Stimulated activated CD8-positive, alpha-beta memory T cell treated with anti-CD3 and anti-CD28 coated beads, Interleukin-7, amount 100 ng/mL, for 48 hours (primary cell): ENCODE results near the gene OLR1.
A peak's percentile ranks its signal among the peaks of the same experiment; 100 is the strongest.

Experiments used
- DNase-seq, 2 donors: peaks; one replicate each; pipeline ENCODE4 v3.0.0-alpha.2; 2020; ENCODE audit warnings: low read depth in 1 of 2; ENCODE audit errors: extremely low read depth in 1 of 2

OLR1 gene

DNA sequence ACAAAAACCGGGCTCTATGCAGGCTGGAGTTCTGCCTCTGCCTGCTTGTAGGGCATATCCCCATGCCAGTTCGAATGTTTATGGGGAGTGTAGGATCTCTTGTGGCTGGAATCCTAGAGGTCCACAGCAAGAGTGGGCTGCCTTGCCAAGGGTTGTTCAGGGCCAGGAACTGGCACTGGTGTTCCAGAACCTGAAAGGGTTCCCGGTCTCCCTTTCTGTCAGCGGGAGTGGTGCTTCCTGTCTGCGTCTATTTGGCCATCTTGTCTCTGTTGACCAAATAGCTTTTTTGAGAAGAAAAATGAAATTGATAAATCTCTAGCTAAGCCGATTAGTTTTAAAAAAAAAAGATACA, 17.8 kb downstream of the OLR1 start:
- no peak for DNase-seq

DNA sequence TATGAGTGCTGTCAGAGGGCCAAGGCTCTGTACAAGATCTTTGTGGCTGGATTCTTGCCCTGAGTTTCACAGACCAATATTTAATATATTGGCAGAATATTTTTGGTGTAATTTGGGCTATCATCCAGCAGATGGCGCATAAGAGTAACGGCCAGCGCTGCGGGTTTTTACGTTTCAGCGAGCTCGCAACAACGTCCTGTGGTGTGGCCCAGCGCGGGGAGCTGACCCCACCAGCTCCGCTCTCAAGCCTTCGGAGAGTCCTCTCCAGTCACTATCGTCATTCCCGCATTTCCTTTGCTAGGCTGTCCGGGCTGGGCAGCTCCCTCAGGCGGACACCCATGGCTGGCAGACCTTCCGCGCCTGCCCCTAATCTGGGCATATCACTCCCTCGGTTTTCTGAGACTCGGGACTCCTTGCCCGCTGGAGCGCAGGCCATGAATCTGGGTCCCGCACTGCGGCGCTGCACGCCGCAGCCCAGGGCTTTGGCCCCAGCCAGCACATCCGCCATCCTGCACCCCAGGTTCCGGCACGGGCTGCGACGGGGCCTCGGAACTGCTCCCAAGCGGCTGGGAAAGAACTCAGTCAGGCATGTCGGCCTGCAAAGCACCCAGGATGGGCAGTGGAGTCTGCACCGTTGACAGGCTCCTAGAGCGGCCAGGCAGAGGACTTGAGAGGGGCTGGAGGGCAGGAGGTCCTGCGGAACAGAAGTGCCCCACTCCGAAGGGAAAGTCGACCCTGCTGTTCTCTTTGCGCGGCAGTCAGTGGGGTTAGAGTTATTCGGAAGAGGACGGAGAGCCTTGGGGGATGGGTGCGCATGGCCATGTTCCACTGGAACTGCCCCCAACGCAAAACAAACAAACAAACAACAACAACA, 18.4 kb downstream of the OLR1 start:
- DNase-seq = peak in 1 of 2 donors; percentile 26

DNA sequence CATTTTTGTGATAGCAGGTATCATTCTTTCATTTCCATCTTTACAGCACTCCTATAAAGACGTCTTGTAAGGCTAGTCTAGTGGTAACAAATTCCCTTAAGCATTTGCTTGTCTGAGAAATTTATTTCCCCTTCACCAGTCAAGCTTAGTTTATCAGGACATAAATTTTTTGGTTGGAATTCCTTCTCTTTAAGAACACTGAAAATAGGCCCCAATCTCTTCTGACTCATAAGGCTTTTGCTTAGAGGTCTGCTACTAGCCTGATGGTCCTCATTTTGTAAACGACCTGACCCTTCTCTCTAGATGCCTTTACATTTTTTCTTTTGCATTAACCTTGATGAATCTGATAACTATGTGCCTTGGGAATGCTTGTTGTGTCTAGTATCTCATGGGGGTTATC, 20.3 kb downstream of the OLR1 start:
- DNase-seq = no peak

DNA sequence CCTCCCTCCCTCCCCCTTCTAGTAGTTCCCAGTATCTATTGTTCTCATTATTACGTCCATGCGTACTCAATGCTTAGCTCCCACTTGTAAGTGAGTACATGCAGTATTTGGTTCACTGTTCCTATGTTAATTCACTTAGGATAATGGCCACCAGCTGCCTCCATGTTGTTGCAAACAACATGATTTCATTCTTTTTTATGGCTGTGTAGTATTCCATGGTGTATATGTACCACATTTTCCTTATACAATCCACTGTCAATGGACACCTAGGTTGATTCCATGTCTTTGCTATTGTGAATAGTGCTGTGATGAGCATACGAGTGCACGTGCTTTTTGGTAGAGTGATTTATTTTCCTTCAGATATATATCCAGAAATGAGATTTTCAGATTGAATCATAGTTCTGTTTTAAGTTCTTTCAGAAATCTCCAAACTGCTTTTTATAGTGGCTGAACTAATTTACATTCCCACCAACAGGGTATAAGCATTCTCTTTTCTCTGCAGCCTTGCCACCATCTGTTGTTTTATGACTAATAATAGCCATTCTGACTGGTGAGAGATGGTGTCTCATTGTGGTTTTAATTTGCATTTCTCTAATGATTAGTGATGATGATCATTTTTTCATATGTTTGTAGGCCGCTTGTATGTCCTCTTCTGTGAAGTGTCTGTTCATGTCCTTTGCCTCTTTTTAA, 24.1 kb downstream of the OLR1 start:
- DNase-seq = no peak

- DNase-seq = no peak
Measured at GRCh38 chr12:10142976-10143589, 28.8 kb downstream of the OLR1 start.

GRCh38 chr12:10140001-10140400, 31.9 kb downstream of the OLR1 start:
- DNase-seq = no peak

DNA sequence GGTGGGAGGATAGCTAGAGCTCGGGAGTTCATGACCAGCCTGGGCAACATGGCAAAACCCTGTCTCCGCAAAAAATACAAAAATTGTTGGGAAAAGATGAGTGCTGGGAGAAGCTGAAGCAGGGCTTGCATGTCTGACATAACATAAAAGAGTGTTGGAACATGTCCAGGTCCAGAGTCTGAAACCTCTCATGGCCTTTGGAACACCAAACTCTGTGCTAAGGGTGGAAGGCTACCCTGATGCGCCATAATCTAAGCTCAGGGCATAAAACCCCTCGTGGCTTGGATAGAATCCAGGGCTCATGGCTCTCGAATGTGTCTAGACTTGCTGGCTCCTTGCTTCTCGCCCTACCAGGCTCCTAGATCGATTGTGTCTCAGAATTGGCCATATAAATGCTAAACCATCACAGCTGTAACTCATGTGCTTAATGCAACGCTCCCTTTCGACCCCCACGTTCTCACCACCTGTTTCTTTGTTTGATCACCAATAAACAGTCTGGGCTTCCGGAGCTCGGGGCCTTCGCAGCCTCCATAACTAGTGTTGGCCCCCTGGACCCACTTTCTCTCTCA, 35.2 kb downstream of the OLR1 start:
- DNase-seq = no peak

GRCh38 chr12:10135126-10135525, 36.8 kb downstream of the OLR1 start:
- no peak for DNase-seq

DNA sequence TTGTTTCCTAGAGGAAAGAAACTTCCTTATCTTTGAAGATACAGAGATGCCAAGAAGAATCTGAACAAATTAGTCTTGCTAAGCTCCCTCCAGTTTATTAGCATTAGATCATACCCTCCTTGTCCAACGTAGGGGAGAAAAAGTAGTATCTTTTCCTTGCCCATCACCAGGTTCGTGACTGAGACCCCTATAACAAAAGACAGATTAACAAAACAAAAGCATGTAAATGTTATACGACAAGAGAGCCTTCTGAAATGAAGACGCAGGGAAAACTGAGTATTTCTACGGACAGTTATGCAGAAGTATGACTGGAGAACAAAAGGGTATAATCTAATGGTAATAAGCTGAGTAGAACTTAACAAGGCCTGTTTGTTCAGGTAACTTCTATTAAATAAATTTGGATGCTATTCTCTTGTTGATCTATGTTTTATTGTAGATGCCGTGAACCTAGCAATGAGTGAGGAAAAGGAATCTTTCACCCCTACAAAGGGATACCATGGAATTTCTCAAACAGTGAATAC, 39.0 kb downstream of the OLR1 start:
- DNase-seq = no peak

GRCh38 chr12:10131111-10131690, 40.7 kb downstream of the OLR1 start:
- no peak for DNase-seq

DNA sequence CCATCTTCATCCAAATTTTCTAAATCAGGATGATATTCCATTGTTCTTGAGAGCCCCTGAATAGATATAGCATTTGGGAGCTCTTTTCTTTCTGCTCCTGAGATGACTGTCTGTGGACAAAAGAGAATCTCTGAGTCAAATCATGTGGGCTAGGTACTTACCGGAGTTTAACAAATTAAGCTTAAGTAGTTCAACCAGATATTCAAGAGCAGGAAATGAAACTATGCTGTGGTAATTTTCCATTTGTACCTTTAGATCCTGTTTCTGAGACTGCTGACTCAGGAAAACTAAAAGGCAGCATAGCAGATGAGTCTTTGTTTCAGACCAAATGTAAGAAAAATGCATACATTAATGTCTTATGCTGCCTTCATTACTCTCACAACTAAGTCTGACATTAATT, 41.9 kb downstream of the OLR1 start, which contains the start of gene CLEC7A:
TSS of gene CLEC7A (minus strand) at position 158 of the 400 bp plus-strand sequence. CDS start at position 41, 117 bp downstream.
- DNase-seq = no peak

- DNase-seq = no peak
Measured at GRCh38 chr12:10128687-10129086, 43.2 kb downstream of the OLR1 start.

DNA sequence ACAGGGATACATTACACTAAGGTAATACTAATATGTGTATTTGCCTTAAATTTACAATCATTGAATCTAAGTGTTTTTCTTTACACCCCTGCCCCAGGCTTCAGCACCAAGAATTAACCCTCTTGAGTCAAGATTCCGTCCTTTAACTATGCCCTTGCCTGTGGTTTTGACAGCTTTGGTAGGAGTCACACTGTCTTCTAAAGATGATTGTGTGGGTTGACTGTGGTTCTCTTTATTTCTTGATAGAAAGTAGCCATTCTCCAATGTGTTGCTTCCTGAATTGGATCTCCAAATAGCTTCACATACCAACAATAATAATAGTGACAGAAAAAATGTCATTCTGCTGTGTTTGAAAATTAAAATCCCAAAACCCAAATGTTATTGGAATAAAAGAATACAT, 45.5 kb downstream of the OLR1 start:
- no peak for DNase-seq

- no peak for DNase-seq
Measured at GRCh38 chr12:10122689-10123088, 49.2 kb downstream of the OLR1 start.

DNA sequence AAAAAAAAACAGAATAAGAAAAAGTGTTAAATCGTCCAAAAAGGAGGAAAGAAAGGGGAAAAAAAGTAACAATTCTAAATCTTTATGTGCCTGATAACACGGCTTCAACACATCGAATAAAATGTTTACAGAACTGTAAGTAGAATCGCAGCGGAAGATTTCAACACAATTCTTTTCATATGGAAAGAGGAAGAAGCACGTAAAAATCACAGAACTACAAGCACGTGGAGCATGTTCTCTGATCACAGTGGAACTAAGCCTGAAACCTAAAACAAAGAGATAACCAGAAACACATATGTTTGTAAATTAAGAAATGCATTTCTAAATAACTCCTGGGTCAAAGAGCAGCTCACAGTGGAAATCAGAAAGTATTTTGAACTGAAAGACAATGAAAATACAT, 50.7 kb downstream of the OLR1 start:
- no peak for DNase-seq

- no peak for DNase-seq
Measured at GRCh38 chr12:10119066-10119465, 52.9 kb downstream of the OLR1 start.

DNA sequence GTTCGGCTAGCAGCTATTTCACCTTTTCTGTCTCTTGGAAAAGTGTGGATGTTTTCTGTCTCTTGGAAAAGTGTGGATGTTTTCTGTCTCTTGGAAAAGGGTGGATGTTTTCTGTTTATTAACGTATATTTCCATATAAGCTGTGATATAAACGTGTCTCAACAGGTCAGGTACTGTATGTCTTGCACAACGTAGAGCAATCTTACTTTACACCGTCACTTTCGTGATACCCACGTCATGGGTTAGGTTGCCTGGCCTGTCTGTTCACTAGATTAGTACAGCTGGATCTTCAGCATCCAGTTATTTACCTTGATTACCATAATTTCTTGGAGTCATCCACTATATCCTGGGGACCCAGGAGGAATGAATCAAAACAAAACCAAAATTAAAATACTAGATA, 56.0 kb downstream of the OLR1 start:
- no peak for DNase-seq

DNA sequence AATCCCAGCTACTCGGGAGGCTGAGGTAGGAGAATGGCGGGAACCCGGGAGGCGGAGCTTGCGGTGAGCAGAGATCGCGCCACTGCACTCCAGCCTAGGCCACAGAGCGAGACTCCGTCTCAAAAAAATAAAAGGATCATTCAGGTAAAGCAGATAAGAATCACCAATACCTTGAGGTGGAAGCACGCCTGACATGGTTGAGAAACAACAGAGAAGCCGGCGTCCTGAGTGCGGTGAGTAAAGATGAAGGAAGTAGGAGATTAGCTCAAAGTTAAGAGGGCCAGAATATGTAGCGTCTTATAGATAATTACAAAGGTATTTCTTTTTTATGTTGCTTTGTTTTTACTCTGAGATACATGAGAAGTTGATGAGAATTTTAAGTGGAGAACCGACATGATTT, 56.6 kb downstream of the OLR1 start:
- DNase-seq = no peak

DNA sequence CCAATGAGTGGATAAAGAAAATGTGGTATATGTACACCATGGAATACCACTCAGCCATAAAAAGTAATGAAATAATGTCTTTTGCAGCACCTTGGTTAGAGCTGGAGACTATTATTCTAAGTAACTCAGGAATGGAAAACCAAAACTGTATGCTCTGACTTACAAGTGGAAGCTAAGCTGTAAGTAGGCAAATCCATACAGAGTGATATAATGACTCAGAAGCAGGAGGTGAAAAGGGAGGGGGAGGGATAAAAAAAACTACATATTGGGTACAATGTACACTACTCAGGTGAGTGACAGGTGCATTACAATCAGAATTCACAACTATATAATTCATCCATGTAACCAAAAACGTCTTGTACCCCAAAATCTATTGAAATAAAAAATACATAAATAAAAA, 58.0 kb downstream of the OLR1 start:
- no peak for DNase-seq

- DNase-seq = no peak
Measured at GRCh38 chr12:10113075-10113474, 58.9 kb downstream of the OLR1 start.

- no peak for DNase-seq
Measured at GRCh38 chr12:10111451-10111850, 60.5 kb downstream of the OLR1 start.
